Stimulated activated naive CD4-positive, alpha-beta T cell (primary cell): ENCODE results near the gene NFIB.

Experiments used
- DNase-seq, 6 experiments: peaks; one replicate each; lab custom pipeline; 2025; lab: John Stamatoyannopoulos, UW

NFIB gene

GRCh38 chr9:14066831-14067230, 247.1 kb downstream of the NFIB start:
- no peak for DNase-seq

GRCh38 chr9:14066032-14066431, 247.9 kb downstream of the NFIB start:
- DNase-seq: no peak

DNA sequence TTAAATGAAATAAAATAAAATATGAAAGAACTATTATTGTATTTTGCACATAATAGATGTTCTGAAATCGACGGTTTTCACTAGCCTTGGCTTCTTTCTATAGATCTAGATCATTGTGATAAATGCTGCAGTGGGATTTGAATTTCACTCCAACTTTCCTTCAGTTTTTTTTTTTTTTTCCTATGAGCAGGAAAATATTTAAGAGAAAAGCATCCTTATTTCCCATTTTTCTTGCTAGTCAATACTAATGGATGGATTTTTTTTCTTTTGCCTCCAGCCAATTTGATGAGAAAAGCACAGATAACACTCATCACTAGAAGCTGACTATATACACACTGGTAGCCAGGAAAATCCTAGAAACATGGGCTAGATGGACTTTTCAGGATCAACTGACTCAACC, 249.0 kb downstream of the NFIB start:
- DNase-seq: no peak

GRCh38 chr9:14063756-14064155, 250.2 kb downstream of the NFIB start:
- no peak for DNase-seq

DNA sequence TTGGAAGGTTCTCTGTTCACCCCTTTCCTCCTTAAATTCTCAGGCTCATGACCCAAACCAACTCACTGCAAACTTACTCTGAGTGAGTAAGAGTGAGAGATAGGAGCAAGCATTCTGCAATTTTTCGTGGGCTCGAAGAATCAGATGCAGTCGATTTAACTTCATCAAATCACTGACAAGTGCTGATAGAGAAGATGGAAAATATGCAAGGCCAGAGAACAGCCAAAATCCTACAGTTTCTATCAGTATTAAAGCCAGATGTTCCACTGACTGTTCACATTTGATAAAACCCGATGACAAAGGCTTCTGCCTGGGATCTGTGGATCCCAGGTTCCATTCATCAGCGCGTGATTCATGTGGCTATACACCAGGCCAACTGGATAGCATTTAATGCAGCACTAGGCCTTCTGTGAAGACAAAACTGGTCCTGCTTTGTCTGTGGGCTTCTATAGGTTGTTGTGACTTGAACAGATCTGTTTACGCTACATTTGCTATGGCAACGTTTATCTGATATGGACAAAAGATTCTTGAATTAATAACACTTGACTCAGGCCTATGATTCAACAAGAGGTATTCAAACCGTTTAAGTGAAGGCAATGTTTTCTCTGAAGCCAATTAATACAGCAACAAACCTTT, 251.2 kb downstream of the NFIB start:
- DNase-seq: no peak

- DNase-seq: no peak
Measured at GRCh38 chr9:14061936-14062585, 251.9 kb downstream of the NFIB start.

GRCh38 chr9:14058325-14058688, 255.6 kb downstream of the NFIB start:
- DNase-seq: no peak

DNA sequence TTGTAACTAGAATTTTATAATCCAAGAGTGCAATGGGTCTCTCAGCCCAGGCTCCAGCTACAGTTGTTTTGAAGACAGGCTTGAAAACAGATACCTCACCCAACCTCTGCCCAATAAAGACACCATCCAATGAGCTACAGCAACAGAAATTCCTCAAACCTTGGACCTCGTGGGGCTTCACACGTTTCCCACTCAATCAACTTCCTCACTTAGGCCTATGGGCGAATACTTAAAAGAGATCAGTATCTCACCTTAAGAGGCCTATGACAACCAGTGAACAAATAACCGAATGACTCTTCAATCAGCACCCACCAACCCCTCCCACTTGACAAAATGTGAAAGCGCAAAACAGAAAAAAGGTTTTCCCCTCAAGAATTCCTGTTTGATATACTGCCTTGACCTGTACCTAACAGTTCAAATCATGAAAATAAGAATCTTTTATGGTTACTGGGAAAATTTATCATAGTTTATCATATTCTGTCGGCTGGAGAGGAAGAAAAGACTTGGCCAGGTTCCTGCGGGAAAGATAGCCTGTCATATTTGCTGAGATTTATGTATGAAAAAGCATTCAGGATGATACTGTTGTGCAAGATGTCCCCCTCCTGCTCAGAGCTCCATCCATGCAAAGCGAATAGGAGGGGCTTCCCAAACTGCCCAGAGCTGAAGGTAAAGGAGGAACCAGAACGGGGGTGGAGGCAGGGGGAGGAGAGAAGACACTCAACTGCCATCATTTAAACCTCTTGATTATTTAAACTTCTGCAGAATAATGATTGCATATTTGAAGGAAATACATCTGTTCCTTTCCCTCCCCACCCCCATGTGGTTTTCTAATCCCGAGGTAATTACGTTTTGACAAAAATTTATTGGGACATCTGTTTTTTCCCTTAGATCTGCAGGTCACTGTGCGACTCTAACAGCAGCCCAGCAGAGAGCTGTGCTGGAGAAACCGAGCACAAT, 256.3 kb downstream of the NFIB start:
- no peak for DNase-seq

DNA sequence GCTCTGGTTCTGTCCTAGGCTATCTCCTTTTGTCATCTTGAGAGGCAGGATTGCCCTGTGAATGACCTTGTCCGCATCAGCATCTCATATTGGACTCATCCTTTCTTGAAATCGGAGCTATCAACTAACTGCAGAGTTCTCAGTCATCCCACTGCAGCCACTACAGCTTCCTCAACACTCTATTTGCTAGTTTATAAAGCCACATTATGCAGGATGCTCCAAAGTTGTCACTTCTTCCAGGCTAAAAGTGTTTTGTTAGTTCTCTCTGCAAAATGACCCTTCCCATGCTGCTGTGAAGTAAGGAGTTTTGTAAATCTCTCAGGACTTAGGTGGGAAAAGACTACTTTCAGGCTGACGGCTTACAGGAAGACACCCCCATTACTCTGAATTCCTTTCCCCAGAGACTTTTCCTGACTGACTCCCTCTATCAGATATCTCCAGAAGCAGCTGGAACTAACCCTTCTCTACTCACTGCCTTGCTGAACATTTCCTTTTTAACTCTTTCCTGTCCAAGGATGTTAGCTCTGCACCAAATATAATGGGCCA, 257.6 kb downstream of the NFIB start:
- no peak for DNase-seq

DNA sequence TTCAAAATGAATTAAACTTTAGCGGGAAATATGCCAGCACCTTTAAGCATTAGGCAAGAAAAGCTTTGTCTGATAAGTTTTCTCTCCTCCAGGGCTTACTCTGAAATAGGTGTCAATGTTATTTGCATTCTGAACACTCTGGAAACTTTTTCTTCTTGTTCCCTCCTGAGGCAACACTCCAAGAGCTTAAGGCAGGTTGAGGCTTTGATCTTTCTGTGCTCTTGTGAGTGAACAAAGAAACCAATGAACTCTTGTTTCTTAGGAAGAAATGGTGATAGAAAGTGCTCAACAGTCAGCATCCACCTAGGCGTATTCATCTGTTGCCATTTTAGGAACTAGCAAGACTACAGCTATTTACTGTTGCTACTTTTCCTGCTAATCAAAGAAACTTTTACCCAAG, 259.8 kb downstream of the NFIB start:
- no peak for DNase-seq

DNA sequence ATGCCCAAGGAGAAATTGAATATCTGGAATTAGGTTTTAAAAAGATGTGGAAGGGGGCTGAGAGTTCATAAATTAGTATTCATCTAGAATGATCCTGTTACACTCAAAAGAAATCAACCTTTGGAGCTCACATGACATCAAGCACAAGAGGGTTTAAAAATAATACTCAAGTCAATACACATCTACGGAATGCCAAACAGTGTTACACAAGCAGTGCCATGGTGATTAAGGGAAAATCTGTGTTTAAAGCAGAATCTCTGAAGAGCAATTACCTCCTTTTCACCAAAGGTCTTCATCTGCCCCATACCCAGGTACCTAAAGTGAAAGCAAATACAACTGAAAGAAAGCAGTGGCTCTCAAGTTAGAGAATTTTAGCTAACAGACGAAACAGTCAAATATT, 261.6 kb downstream of the NFIB start:
- DNase-seq: no peak

DNA sequence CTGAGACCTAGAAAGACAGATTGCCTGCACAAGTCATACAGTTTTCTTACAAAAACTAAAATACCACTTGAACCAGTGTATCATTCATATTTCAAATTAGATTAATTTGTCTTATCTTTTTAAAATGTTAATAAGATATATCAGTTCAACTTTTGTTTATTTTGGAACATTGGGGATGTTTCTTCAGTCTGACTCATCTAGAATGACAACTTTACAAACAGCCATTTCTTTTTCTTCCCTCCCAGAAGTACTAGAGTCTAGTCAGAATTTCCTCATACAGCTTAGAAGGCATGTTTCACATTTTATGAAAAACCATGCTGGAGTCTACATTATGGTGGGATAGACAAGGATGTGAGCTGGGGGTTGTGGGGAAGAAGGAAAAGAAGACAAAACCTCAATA, 262.5 kb downstream of the NFIB start:
- no peak for DNase-seq

DNA sequence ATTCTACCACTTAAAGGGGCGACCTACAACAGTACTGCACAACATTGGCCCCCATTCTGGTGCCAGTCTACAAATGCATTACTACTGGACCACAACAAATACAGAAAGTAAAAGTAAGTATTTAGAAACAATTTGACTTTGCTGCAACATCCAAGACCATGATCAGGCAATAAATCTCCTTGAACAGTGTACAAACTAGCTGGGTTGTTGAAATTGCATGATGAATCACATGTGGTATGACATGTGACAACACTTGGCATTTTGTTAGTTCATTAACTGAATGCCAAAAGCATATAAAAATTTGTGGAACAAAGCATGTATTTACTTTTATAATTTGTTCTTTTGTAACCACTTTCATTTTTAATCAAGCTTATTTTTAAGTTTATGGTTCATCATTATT, 270.5 kb downstream of the NFIB start:
- no peak for DNase-seq

- no peak for DNase-seq
Measured at GRCh38 chr9:14037331-14037730, 276.6 kb downstream of the NFIB start.

DNA sequence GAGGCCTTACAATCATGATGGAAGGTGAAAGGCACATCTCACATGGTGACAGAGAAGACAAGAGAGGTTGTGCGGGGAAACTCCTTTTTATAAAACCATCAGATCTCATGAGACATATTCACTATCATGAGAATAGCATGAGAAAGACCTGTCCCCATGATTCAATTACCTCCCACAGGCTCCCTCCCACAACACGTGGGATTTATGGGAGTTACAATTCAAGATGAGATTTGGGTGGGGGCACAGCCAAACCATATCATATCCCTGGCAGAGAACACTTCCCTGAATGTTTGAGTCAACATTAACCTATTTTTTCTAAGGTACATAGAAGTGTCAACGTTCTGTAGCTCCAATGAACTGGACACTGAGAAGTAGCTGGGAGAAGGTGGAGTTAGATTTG, 280.9 kb downstream of the NFIB start:
- no peak for DNase-seq
